C4-2B (cell line): ENCODE results near the gene RNU6-9.

Source experiments
- H3K27ac ChIP-seq: fragments of 450-650 bp; 2 replicates; pipeline ENCODE4 v1.5.1; 2017
- CTCF ChIP-seq: fragments of 450-650 bp; conservative IDR thresholded peaks from 2 replicates; pipeline ENCODE4 v1.5.1; 2017; ENCODE audit warnings: mild to moderate bottlenecking
- ZFX ChIP-seq: fragments of 450-650 bp; IDR thresholded peaks from 2 replicates; pipeline ENCODE4 v1.6.1; 2017

Gene RNU6-9

DNA sequence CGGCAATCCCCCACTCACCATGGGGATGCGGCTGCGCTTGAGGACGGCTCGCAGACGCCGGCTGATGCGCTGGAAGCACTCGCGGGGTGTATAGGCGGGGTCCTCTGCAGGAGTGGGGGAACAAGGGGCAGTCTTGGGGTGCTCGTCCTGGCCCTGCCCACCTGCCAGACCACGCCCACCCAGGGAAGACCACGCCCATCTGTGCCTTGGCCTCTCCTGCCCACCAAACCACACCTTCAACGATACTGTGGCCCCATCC lies 6.7 kb downstream of the RNU6-9 start:
- H3K27ac ChIP-seq: no peak overlapping the region
- TF ChIP-seq CTCF: no peak
- no peak for TF ChIP-seq ZFX

DNA sequence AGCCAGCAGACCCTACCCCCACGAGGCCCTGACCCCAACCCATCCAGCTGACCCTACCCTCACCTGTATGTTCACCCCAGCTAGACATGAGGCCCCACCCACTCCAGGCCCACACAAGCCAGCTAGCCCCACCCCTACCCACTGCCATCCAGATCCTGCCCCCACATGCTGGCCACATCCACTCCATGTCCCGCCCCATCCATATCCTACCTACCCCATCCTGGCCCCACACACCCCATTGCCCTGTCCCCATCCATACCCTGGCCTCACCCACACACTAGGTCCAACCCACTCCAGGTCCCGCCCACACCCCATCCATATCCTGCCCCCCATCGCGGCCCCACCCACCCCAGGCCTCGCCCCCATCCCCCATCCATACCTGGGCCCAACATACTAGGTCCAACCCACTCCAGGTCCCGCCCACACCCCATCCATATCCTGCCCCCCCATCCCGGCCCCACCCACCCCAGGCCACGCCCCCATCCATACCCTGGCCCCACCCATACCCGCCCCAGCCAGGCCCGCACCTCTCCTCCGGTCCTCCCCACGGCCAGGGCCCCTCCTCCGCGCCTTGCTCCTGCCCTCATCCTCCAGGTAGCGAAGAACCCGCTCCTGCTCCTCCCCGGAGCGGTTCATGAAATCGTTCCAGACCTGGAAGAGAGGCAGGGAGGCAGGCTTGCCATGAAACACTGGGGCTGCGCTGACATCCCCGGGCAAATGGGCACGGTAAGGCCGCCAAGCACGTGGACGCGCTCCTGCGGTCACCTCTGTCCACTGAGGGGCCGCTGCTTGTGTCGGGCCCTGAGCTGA lies 7.2 kb downstream of the RNU6-9 start:
- no peak overlapping the region for H3K27ac ChIP-seq
- TF ChIP-seq CTCF: no peak
- TF ChIP-seq ZFX: no peak

DNA sequence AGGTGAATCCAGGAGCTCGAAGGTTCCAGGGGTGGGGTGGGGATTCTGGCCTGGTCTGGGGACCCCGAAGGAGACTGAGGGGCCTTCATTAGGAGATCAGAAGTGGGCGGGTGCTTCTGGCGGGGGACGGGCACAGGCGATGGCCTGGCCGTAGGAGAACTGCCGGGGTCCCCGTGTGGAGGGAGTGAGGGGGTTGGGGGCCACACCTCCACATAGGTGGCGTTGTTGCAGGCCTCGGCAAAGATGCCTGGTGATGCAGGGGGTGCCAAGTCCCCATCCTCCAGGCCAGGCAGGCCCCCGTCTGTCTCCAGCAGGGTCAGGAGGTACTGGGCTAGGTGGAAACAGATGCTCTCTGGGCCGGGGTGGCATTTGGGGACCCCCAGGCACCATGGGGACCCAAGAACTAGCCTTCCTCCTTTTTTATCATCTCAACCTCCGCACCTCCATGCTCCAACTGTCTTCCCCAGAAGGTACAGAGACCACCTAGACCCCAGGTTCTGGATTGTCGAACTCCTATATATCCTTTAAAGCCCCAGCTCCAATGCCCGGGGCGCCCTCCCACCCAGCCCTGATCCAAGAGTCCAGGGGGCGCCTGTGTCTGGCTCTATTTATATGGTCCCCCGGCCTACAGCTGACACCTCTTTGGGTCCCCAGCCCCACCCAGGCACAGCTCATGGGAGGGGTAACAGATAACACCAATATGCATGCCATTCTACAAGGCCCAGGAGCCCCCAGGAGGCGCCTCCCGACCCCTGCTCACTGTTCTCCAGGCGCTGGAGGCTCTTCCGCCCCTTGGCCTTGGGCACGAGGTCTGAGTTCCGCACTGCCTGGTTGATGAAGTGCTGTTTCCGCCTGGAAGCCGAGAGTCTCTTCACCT lies 8.2 kb downstream of the RNU6-9 start:
- TF ChIP-seq ZFX (no peak), CTCF (no peak)
- H3K27ac ChIP-seq: no peak overlapping the region

DNA sequence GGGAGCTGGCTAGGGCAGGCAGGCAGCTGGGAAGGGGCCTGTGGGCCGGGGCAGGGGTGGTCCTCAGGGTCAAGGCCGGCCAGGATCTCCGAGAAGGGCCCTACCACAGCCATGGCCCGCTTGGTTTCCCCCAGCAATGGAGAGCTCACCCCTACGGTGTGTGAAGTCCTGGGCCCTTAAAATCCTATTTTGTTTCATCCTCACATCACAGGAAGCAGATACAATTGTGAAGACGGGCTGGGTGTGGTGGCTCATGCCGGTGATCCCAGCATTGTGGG lies 8.7 kb downstream of the RNU6-9 start:
- H3K27ac ChIP-seq: no peak overlapping the region
- no peak for TF ChIP-seq ZFX
- no peak for TF ChIP-seq CTCF

GRCh38 chr19:902446-903226 lies 9.4 kb downstream of the RNU6-9 start:
- TF ChIP-seq ZFX (no peak), CTCF (no peak)
- no peak overlapping the region for H3K27ac ChIP-seq

DNA sequence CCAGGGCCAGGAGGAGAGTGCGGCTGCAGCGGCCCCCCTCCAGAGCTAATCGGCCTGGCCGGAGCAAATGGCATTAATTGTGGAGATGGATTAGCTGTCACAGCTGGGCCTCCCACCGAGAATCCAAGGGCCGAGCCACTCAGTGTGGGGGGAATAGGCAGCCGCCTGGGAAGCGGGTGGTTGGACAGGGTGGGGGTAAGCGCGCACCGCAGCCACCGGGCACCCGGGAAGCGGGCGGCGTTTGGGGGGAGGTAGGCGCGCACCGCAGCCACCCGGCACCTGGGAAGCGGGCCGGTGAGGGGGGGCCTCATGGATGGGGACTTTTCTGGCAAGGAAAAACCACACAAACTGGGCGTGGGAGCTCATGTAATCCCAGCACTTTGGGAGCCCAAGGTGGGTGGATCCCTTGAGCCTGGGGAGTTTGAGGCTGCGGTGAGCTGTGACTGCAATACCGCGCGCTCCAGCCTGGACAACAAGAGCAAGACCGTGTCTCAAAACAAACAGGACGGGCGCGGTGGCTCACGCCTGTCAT lies 10.0 kb downstream of the RNU6-9 start:
- TF ChIP-seq CTCF (no peak), ZFX (no peak)
- H3K27ac ChIP-seq: no peak overlapping the region

DNA sequence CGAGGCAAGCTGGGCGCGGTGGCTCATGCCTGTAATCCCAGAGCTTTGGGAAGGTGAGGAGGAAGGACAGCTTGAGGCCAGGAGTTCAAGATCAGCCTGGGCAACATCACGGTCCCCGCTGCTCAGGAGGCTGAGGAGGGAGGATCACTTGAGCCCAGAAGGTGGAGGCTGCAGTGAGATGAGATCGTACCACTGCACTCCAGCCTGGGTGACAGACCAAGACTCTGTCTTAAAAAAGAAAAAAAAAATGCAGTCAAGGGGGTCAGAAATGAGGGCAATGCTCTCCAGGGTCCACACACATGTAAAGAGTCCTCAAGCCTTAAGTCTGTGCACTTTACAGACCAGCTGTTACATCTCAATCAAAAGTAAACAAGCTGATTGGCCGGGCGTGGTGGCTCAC lies 11.3 kb downstream of the RNU6-9 start:
- H3K27ac ChIP-seq: no peak overlapping the region
- TF ChIP-seq CTCF (no peak), ZFX (no peak)
